ENCODE data around the gene FGFRL1.
"Not testable (repeated sequence)": the region's sequence is repeated elsewhere in the genome, so short reads cannot be mapped to it uniquely, and the experiment has no call there.

The FGFRL1 gene

GRCh38 chr4:1053080-1053661 is 41.7 kb downstream of the FGFRL1 start:
- DNase-seq (ENCODE audit: low read depth) = peak; percentile 51

GRCh38 chr4:1053891-1054290 is 42.5 kb downstream of the FGFRL1 start:
- DNase-seq (ENCODE audit: low read depth) = not testable (repeated sequence)

DNA sequence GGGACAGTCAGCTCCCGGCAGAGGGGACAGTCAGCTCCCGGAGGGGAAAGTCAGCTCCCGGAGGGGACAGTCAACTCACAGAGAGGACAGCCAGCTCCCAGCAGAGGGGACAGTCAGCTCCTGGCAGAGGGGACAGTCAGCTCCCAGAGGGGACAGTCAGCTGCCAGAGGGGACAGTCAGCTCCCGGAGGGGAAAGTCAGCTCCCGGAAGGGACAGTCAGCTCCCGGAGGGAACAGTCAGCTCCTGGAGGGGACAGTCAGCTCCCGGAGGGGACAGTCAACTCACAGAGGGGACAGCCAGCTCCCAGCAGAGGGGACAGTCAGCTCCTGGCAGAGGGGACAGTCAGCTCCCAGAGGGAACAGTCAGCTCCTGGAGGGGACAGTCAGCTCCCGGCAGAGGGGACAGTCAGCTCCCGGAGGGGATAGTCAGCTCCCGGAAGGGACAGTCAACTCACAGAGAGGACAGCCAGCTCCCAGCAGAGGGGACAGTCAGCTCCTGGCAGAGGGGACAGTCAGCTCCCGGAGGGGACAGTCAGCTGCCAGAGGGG is 43.3 kb downstream of the FGFRL1 start:
- DNase-seq (ENCODE audit: low read depth) = not testable (repeated sequence)

DNA sequence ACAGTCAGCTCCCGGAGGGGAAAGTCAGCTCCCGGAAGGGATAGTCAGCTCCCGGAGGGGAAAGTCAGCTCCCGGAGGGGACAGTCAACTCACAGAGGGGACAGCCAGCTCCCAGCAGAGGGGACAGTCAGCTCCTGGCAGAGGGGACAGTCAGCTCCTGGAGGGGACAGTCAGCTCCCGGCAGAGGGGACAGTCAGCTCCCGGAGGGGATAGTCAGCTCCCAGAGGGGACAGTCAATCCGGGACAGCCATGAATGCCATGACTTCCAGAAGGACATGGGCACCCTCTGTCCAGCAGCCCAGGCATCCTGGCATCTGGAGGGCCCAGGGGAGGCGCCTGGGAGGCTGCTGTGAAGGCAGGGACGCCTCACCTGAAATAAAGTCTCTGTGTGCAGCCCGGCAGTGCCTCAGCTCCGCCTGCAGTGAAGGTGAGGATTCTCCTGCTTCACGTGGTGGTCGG is 43.8 kb downstream of the FGFRL1 start:
- DNase-seq (ENCODE audit: low read depth) = not testable (repeated sequence)

- no peak for DNase-seq (ENCODE audit: low read depth)
Measured at GRCh38 chr4:1055721-1056590, 44.5 kb downstream of the FGFRL1 start.

DNA sequence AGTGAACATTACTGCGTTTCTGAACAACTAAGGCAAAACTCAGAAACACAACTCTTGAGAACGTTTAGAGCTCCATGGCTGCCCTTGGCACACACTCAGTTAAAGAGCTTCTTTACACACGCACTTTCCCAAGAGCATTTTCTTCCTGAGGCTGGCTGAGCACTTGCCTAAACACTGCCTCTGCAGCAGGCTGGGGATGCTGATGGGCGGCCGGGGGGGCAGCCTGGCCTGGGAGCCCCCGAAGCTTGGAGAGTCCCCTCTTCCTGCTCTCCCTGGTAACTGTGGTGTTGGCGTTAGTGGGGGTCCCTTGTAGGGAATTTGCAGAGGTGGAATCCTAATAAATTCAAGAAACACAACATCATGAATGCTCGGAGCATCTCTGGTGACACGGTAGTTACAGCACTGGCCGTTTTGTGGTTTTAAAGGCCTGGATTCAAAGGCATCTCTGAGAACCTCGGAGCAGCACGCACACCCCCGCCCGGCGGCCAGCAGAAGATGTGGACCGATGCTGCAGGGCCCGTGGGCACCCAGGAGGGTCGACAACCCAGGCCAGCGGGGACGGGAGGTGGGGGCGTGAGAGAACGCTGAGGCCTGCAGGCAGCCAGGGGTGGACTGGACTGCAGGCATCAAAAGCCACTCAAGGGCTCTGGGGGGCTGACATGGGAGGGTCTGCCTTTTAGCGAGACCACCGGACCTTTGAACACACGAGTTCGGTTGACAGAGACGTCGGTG is 45.4 kb downstream of the FGFRL1 start:
- no peak for DNase-seq (ENCODE audit: low read depth)

DNA sequence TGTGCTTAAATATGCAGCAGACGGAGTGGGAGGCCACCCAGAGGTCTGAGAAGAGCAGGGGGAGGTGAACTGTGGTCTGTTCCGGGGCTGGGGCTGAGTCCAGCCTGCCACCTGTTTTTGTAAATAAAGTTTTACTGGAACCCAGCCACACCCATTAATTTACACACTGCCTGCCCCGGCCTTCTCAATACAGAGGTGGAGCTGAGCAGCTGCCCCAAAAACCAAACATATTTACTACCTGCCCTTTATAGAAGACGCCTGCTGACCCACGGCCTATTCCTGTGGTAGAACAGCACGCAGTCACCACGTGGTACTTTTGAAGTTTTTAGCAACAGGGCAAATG is 45.9 kb downstream of the FGFRL1 start:
- no peak for DNase-seq (ENCODE audit: low read depth)

GRCh38 chr4:1058198-1058996 is 47.0 kb downstream of the FGFRL1 start:
- DNase-seq (ENCODE audit: low read depth) = no peak

- DNase-seq (ENCODE audit: low read depth) = no peak
Measured at GRCh38 chr4:1058997-1059665, 47.7 kb downstream of the FGFRL1 start.

DNA sequence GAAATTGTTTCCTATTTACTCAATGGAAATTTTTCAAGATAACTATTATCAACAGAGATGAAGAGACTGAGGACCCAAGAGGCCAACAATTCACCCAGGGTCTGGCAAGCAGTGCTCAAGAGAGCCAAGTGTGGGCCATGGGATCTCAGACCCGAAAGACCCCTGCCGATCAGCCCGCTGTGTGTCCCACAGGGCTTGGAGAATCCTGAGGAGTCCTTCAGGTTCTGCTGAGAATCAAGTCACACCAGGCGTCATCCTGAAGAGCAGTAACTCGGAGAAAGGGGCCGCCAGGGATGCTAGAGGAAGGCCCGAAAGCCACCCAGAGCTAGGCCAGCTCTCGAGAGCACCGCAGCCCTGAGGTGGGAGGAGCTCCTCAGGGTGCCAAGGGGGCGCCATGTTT is 48.7 kb downstream of the FGFRL1 start:
- no peak for DNase-seq (ENCODE audit: low read depth)

GRCh38 chr4:1060621-1061020 is 49.2 kb downstream of the FGFRL1 start:
- DNase-seq (ENCODE audit: low read depth) = no peak

DNA sequence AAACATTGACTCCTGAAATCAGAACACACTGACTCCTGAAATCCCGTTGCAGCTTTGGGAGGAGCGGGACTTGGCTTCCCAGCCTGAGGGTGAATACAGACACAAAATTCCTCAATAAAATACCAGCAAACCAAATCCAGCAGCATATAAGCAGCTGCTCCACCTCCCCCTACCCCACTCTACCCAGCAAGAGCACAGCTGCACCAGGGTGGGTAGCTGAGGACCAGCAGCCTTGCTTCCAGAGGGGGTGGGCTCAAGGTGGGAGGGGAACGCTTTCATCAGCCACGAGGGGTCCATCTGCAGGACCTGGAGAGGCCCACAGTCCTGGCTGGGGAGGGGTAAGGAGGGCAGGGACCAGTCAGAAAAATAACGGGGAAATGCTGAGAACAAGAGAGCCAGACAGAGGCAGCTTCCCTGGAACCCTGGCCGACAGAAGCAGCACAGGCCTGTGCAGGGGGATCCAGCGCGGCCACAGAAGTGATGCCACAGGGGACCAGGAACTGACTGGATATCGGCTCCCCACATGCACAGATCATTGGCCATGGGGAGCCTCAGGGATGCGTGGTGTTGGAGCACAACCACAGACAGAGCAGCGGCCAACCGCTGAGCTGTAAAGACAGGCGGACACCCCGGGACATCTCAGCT is 49.8 kb downstream of the FGFRL1 start:
- no peak for DNase-seq (ENCODE audit: low read depth)

DNA sequence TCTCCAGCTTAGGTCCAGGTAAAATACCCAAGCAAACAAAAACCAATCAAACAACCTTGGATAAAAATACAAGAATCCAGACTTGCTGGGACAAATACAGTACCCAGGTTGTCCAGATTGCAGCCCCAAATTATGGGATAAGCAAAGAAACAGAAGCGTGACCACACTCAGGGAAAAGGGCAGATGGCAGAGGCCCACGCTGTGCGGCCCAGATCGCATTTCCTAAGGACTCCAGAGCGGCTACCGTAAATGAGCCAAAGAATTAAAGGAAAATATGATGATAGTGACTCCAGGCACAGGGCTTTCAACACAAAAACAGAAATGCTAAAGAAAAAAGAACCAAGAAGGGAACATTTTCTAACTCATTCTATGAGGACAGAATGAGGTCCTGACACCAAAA is 50.3 kb downstream of the FGFRL1 start:
- no peak for DNase-seq (ENCODE audit: low read depth)

GRCh38 chr4:1062419-1062818 is 51.0 kb downstream of the FGFRL1 start:
- no peak for DNase-seq (ENCODE audit: low read depth)

- DNase-seq (ENCODE audit: low read depth) = no peak
Measured at GRCh38 chr4:1065732-1066131, 54.3 kb downstream of the FGFRL1 start.

GRCh38 chr4:1069394-1069793 is 58.0 kb downstream of the FGFRL1 start:
- DNase-seq (ENCODE audit: low read depth) = no peak

GRCh38 chr4:1072830-1073446 is 61.5 kb downstream of the FGFRL1 start:
- no peak for DNase-seq (ENCODE audit: low read depth)

GRCh38 chr4:1074077-1074476 is 62.7 kb downstream of the FGFRL1 start:
- DNase-seq (ENCODE audit: low read depth) = no peak

- no peak for DNase-seq (ENCODE audit: low read depth)
Measured at GRCh38 chr4:1075225-1075624, 63.8 kb downstream of the FGFRL1 start.
